ENCODE measurements around the gene HECTD1.
"Not testable (repeated sequence)": the region's sequence is repeated elsewhere in the genome, so short reads cannot be mapped to it uniquely, and the experiment has no call there.

Gene HECTD1

GRCh38 chr14:31059152-31059924, 148.3 kb downstream of the HECTD1 start:
- H2BK12ac ChIP-seq (ENCODE audit: low read length) = no peak overlapping the region
- H3K23ac ChIP-seq (ENCODE audit: low read depth, low read length, poor library complexity) = no peak overlapping the region
- no peak overlapping the region for H3K4me3 ChIP-seq (ENCODE audit: low read length in 2 of 2)
- WGBS, 2 donors (ENCODE audit: extremely low coverage in 2 of 2, insufficient read length in 2 of 2, insufficient replicate concordance in 1 of 2) = no CpG with 5 or more reads among the region's 1 CpG
- no peaks in the 10 kb centered on the region for H3K79me1 ChIP-seq (ENCODE audit: low read depth, low read length)
- H3K18ac ChIP-seq (ENCODE audit: low read length) = no peak overlapping the region
- H3K4me2 ChIP-seq (ENCODE audit: insufficient read depth, low read length, poor library complexity, severe bottlenecking) = no peak overlapping the region
- no peaks in the 10 kb centered on the region for H3K9me3 ChIP-seq (replicated peaks in 1 of 2; ENCODE audit: control insufficient read depth in 2 of 2, insufficient read depth in 1 of 2, low read depth in 1 of 2, low read length in 2 of 2)
- peaks cover 0 to 7% of the 10 kb centered on the region in 2 donors for H3K4me1 ChIP-seq (ENCODE audit: control insufficient read depth in 2 of 2, insufficient read depth in 1 of 2, low read depth in 1 of 2, low read length in 2 of 2)
- no peak overlapping the region for H2AK5ac ChIP-seq (ENCODE audit: low read depth, low read length)
- no peak overlapping the region for H2BK15ac ChIP-seq (ENCODE audit: low read length)
- H4K8ac ChIP-seq (ENCODE audit: low read depth, low read length) = no peak overlapping the region
- H3K36me3 ChIP-seq (replicated peaks in 1 of 2; ENCODE audit: control insufficient read depth in 2 of 2, insufficient read depth in 2 of 2, low read length in 2 of 2) = no peaks in the 10 kb centered on the region
- no peak overlapping the region for H2AFZ ChIP-seq (ENCODE audit: low read length)
- no peak overlapping the region for H3K27ac ChIP-seq (replicated peaks; ENCODE audit: low read length)
- H3K9ac ChIP-seq (ENCODE audit: low read depth, low read length, poor library complexity) = no peak overlapping the region
- DNase-seq (ENCODE audit: low spot score) = no peak
- H3K27me3 ChIP-seq (ENCODE audit: control insufficient read depth in 3 of 3, insufficient read depth in 3 of 3, low read depth in 1 of 3, low read length in 3 of 3) = no peaks in the 10 kb centered on the region
- H3K4ac ChIP-seq (ENCODE audit: low read length) = no peak overlapping the region
- no peak overlapping the region for H4K91ac ChIP-seq (ENCODE audit: low read depth, low read length, poor library complexity)
- no peak overlapping the region for H2BK5ac ChIP-seq (ENCODE audit: low read length)
- no peak overlapping the region for H2BK120ac ChIP-seq (ENCODE audit: low read depth, low read length)
- no peak overlapping the region for H3K14ac ChIP-seq (ENCODE audit: low read length)

GRCh38 chr14:31057701-31058364, 149.8 kb downstream of the HECTD1 start:
- Histone ChIP-seq H4K8ac (ENCODE audit: low read depth, low read length) (no peak overlapping the region), H2BK15ac (ENCODE audit: low read length) (no peak overlapping the region), H3K27ac (replicated peaks; ENCODE audit: low read length) (no peak overlapping the region), H4K91ac (ENCODE audit: low read depth, low read length, poor library complexity) (no peak overlapping the region), H3K9me3 (replicated peaks in 1 of 2; ENCODE audit: control insufficient read depth in 2 of 2, insufficient read depth in 1 of 2, low read depth in 1 of 2, low read length in 2 of 2) (no peaks in the 10 kb centered on the region), H3K18ac (ENCODE audit: low read length) (no peak overlapping the region), H3K4me3 (ENCODE audit: low read length in 2 of 2) (no peak overlapping the region), H3K4me1 (ENCODE audit: control insufficient read depth in 2 of 2, insufficient read depth in 1 of 2, low read depth in 1 of 2, low read length in 2 of 2) (peaks cover 0 to 7% of the 10 kb centered on the region in 2 donors), H3K4ac (ENCODE audit: low read length) (no peak overlapping the region), H3K23ac (ENCODE audit: low read depth, low read length, poor library complexity) (no peak overlapping the region), H3K9ac (ENCODE audit: low read depth, low read length, poor library complexity) (no peak overlapping the region), H2BK5ac (ENCODE audit: low read length) (no peak overlapping the region), H3K27me3 (ENCODE audit: control insufficient read depth in 3 of 3, insufficient read depth in 3 of 3, low read depth in 1 of 3, low read length in 3 of 3) (no peaks in the 10 kb centered on the region), H3K36me3 (replicated peaks in 1 of 2; ENCODE audit: control insufficient read depth in 2 of 2, insufficient read depth in 2 of 2, low read length in 2 of 2) (no peaks in the 10 kb centered on the region), H3K79me1 (ENCODE audit: low read depth, low read length) (no peaks in the 10 kb centered on the region), H3K4me2 (ENCODE audit: insufficient read depth, low read length, poor library complexity, severe bottlenecking) (no peak overlapping the region), H3K14ac (ENCODE audit: low read length) (no peak overlapping the region), H2BK120ac (ENCODE audit: low read depth, low read length) (no peak overlapping the region), H2BK12ac (ENCODE audit: low read length) (no peak overlapping the region), H2AFZ (ENCODE audit: low read length) (no peak overlapping the region), H2AK5ac (ENCODE audit: low read depth, low read length) (no peak overlapping the region)
- no peak for DNase-seq (ENCODE audit: low spot score)
- no CpG with 5 or more reads among the region's 12 CpGs for WGBS, 2 donors (ENCODE audit: extremely low coverage in 2 of 2, insufficient read length in 2 of 2, insufficient replicate concordance in 1 of 2)

DNA sequence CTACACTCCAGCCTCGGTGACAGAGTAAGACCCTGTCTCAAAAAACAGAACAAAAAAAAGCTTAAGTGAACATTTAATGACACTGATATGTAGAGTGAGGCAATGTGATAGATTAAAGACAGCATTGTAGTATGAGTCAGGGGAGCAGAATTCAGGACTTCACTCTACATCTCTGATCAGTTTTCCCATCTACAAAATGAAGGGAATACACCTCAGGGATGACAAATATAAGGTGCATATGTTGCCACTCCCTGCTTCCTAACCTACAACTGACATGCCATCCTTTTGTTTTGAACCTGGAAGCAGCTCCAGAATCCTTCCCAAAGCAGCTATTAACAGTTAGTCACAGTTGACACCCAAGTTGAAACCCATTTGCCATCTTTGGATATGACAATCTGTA, 150.6 kb downstream of the HECTD1 start:
- H2AFZ ChIP-seq (ENCODE audit: low read length) = no peak overlapping the region
- no peak overlapping the region for H3K9ac ChIP-seq (ENCODE audit: low read depth, low read length, poor library complexity)
- no peak overlapping the region for H2BK15ac ChIP-seq (ENCODE audit: low read length)
- no CpG with 5 or more reads among the region's 1 CpG for WGBS, 2 donors (ENCODE audit: extremely low coverage in 2 of 2, insufficient read length in 2 of 2, insufficient replicate concordance in 1 of 2)
- no peaks in the 10 kb centered on the region for H3K27me3 ChIP-seq (ENCODE audit: control insufficient read depth in 3 of 3, insufficient read depth in 3 of 3, low read depth in 1 of 3, low read length in 3 of 3)
- peaks cover 0 to 7% of the 10 kb centered on the region in 2 donors for H3K4me1 ChIP-seq (ENCODE audit: control insufficient read depth in 2 of 2, insufficient read depth in 1 of 2, low read depth in 1 of 2, low read length in 2 of 2)
- H3K4ac ChIP-seq (ENCODE audit: low read length) = no peak overlapping the region
- no peak overlapping the region for H3K4me2 ChIP-seq (ENCODE audit: insufficient read depth, low read length, poor library complexity, severe bottlenecking)
- no peak overlapping the region for H4K8ac ChIP-seq (ENCODE audit: low read depth, low read length)
- H3K27ac ChIP-seq (replicated peaks; ENCODE audit: low read length) = no peak overlapping the region
- no peaks in the 10 kb centered on the region for H3K9me3 ChIP-seq (replicated peaks in 1 of 2; ENCODE audit: control insufficient read depth in 2 of 2, insufficient read depth in 1 of 2, low read depth in 1 of 2, low read length in 2 of 2)
- no peak overlapping the region for H3K18ac ChIP-seq (ENCODE audit: low read length)
- no peak overlapping the region for H2BK5ac ChIP-seq (ENCODE audit: low read length)
- H3K4me3 ChIP-seq (ENCODE audit: low read length in 2 of 2) = no peak overlapping the region
- no peak for DNase-seq (ENCODE audit: low spot score)
- no peak overlapping the region for H4K91ac ChIP-seq (ENCODE audit: low read depth, low read length, poor library complexity)
- no peak overlapping the region for H2AK5ac ChIP-seq (ENCODE audit: low read depth, low read length)
- H2BK12ac ChIP-seq (ENCODE audit: low read length) = no peak overlapping the region
- H3K36me3 ChIP-seq (replicated peaks in 1 of 2; ENCODE audit: control insufficient read depth in 2 of 2, insufficient read depth in 2 of 2, low read length in 2 of 2) = no peaks in the 10 kb centered on the region
- H3K79me1 ChIP-seq (ENCODE audit: low read depth, low read length) = no peaks in the 10 kb centered on the region
- no peak overlapping the region for H2BK120ac ChIP-seq (ENCODE audit: low read depth, low read length)
- no peak overlapping the region for H3K14ac ChIP-seq (ENCODE audit: low read length)
- no peak overlapping the region for H3K23ac ChIP-seq (ENCODE audit: low read depth, low read length, poor library complexity)

GRCh38 chr14:31052905-31053586, 154.5 kb downstream of the HECTD1 start:
- H3K4me1 ChIP-seq (ENCODE audit: control insufficient read depth in 2 of 2, insufficient read depth in 1 of 2, low read depth in 1 of 2, low read length in 2 of 2); H2BK120ac ChIP-seq (ENCODE audit: low read depth, low read length); H3K79me1 ChIP-seq (ENCODE audit: low read depth, low read length); H3K9ac ChIP-seq (ENCODE audit: low read depth, low read length, poor library complexity); H2BK5ac ChIP-seq (ENCODE audit: low read length); H2AK5ac ChIP-seq (ENCODE audit: low read depth, low read length); H3K9me3 ChIP-seq (replicated peaks in 1 of 2; ENCODE audit: control insufficient read depth in 2 of 2, insufficient read depth in 1 of 2, low read depth in 1 of 2, low read length in 2 of 2); H3K18ac ChIP-seq (ENCODE audit: low read length); H3K4ac ChIP-seq (ENCODE audit: low read length); H4K8ac ChIP-seq (ENCODE audit: low read depth, low read length); H3K14ac ChIP-seq (ENCODE audit: low read length); H3K27ac ChIP-seq (replicated peaks; ENCODE audit: low read length); H3K4me2 ChIP-seq (ENCODE audit: insufficient read depth, low read length, poor library complexity, severe bottlenecking); H2BK12ac ChIP-seq (ENCODE audit: low read length); H3K4me3 ChIP-seq (ENCODE audit: low read length in 2 of 2); H2BK15ac ChIP-seq (ENCODE audit: low read length); H2AFZ ChIP-seq (ENCODE audit: low read length); H3K36me3 ChIP-seq (replicated peaks in 1 of 2; ENCODE audit: control insufficient read depth in 2 of 2, insufficient read depth in 2 of 2, low read length in 2 of 2); H4K91ac ChIP-seq (ENCODE audit: low read depth, low read length, poor library complexity); H3K27me3 ChIP-seq (ENCODE audit: control insufficient read depth in 3 of 3, insufficient read depth in 3 of 3, low read depth in 1 of 3, low read length in 3 of 3); DNase-seq (ENCODE audit: low spot score); H3K23ac ChIP-seq (ENCODE audit: low read depth, low read length, poor library complexity): not testable (repeated sequence)
- WGBS, 2 donors (ENCODE audit: extremely low coverage in 2 of 2, insufficient read length in 2 of 2, insufficient replicate concordance in 1 of 2) = no CpG with 5 or more reads among the region's 9 CpGs
